Small intestine (tissue), 7 donors: ENCODE data around the gene DCAF10. TPM values are rescaled to one million over a fixed set of nuclear protein-coding genes. Genes with fewer than 3 reads are reported as not detected.
"Not testable (repeated sequence)": the region's sequence is repeated elsewhere in the genome, so short reads cannot be mapped to it uniquely, and the experiment has no call there.

Experiments
- DNase-seq, 2 donors: peaks; one replicate each; pipeline versions ENCODE4 v3.0.0 to v3.0.0-alpha.2; 2013
- FAIRE-seq: peaks from 2 replicates; lab custom pipeline; 2012; peaks lifted over from hg19 to GRCh38; lab: Jason Lieb, UNC
- H3K27ac ChIP-seq, 3 donors: one replicate each; pipeline ENCODE4 v1.5.1; 2013; ENCODE audit warnings: low read length in 2 of 3, mild to moderate bottlenecking in 2 of 3, control low read depth in 1 of 3, inconsistent platforms in 1 of 3, low read depth in 1 of 3, moderate library complexity in 1 of 3
- H3K27me3 ChIP-seq, 3 donors: one replicate each; pipeline ENCODE4 v1.6.1; 2013; ENCODE audit warnings: low read length in 3 of 3, inconsistent platforms in 1 of 3; ENCODE audit not compliant: control insufficient read depth in 3 of 3, insufficient read depth in 3 of 3
- H3K36me3 ChIP-seq, 3 donors: one replicate each; pipeline ENCODE4 v1.6.1; 2013; ENCODE audit warnings: low read length in 3 of 3, inconsistent platforms in 1 of 3, low read depth in 1 of 3, mild to moderate bottlenecking in 1 of 3, moderate library complexity in 1 of 3; ENCODE audit not compliant: control insufficient read depth in 3 of 3, insufficient read depth in 2 of 3
- H3K4me1 ChIP-seq, 3 donors: one replicate each; pipeline ENCODE4 v1.6.1; 2013; ENCODE audit warnings: low read length in 2 of 3, inconsistent platforms in 1 of 3, low read depth in 1 of 3, mild to moderate bottlenecking in 1 of 3, moderate library complexity in 1 of 3; ENCODE audit not compliant: control insufficient read depth in 3 of 3, insufficient read depth in 2 of 3
- H3K4me3 ChIP-seq, 3 donors: one replicate each; pipeline ENCODE4 v1.5.1; 2013; ENCODE audit warnings: low read length in 3 of 3, control low read depth in 1 of 3, inconsistent platforms in 1 of 3, low read depth in 1 of 3, mild to moderate bottlenecking in 1 of 3, moderate library complexity in 1 of 3
- H3K9me3 ChIP-seq, 2 donors: one replicate each; pipeline ENCODE4 v1.6.1; 2013; ENCODE audit warnings: low read depth in 1 of 2, low read length in 1 of 2; ENCODE audit not compliant: control insufficient read depth in 2 of 2, insufficient read depth in 1 of 2
- WGBS, 3 donors: extraction: QIAGEN DNeasy Blood & Tissue Kit; methylation state at CpG; one replicate each; pipeline ENCODE4 v1.1.7; 2013; 5-methylcytosine and 5-hydroxymethylcytosine counted together
- polyA plus RNA-seq, 4 donors: library from polyadenylated mRNA; stranded (reverse) in 3 of 4; unstranded in 1 of 4; fragments of 200-250 nt in 3 of 4; fragments of 120-200 nt in 1 of 4; gene quantifications; one replicate each; pipeline versions ENCODE4 v1.2.1 to v1.2.3, GENCODE V29; 2013
- donor health status: healthy with polysubstance abuse.
- donor health status: control.
- donor health status: control.
- donor health status: Bipolar disorder and iron deficiency.
- donor health status: healthy.

DCAF10 gene
- polyA plus RNA-seq, 4 donors = 5.6 to 21.8 (median 7.5) TPM

DNA sequence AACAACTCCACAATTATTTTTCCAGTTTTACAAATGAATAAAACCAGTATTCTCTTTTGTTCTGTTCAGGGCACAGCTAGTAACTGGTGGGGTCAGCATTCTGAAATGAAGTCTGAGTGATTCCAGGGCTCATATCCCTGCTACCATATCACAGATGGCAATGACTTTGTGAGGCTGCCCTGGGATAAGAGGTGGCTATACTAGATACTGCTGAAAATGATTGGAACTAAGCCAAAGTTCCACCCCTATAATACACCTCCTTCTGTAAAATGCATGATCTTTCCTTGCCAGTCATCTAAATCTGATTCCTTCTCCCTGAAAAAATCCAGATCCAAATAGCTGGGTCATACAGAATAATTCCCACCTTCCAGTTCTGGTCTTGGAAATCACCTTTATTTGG is 88.9 kb downstream of the DCAF10 start:
- Histone ChIP-seq H3K36me3 (peaks cover 4 to 36% (median 16%) of the 10 kb centered on the region in 3 donors), H3K9me3 (no peaks in the 10 kb centered on the region), H3K4me3 (no peak overlapping the region), H3K4me1 (no peaks in the 10 kb centered on the region), H3K27ac (no peak overlapping the region), H3K27me3 (no peaks in the 10 kb centered on the region)
- no peak for FAIRE-seq
- no peak for DNase-seq

DNA sequence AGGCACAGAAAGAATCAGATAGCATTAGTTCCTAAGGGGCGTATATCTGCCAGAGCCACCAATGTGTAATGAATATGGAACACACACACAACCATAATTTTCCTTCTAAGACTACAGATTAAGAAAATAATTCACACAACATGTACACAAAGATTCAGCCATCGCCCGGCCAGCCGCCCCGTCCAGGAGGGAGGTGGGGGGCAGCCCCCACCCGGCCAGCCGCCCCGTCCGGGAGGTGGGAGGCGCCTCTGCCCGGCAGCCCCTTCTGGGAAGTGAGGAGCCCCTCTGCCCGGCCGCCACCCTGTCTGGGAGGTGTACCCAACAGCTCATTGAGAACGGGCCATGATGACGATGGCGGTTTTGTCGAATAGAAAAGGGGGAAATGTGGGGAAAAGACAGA is 90.4 kb downstream of the DCAF10 start:
- not testable (repeated sequence) for FAIRE-seq, H3K4me1 ChIP-seq, H3K27me3 ChIP-seq, H3K4me3 ChIP-seq, H3K27ac ChIP-seq, DNase-seq, H3K9me3 ChIP-seq
- peaks cover 12 to 39% (median 17%) of the 10 kb centered on the region in 3 donors for H3K36me3 ChIP-seq
- WGBS, 3 donors = 95 to 99% (median 97%) methylated on average over 13 to 15 of the region's 17 CpGs

DNA sequence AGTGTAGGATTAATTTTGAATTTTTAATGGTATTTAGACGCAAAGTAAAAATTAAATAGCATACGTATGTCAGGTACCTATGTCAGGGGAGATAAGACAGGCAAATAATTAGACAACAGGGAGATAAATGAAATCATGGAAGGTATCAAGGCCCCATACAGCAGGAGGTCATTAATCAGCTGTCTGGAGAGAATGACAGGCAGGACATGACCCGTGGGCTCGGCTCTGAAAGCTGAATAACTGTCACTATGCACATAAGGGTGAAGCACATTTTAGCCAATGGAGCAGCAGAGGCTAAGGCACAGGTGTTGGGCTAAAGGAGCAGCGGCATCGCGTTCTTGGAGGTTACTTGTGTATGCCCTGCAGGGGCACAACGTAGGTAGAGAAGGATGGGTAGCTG is 91.5 kb downstream of the DCAF10 start:
- WGBS, 3 donors = 85 to 91% (median 88%) methylated on average over 8 of the region's 8 CpGs
- H3K9me3 ChIP-seq = no peaks in the 10 kb centered on the region
- H3K4me1 ChIP-seq = no peaks in the 10 kb centered on the region
- H3K27me3 ChIP-seq = no peaks in the 10 kb centered on the region
- DNase-seq (no peak), FAIRE-seq (no peak)
- H3K4me3 ChIP-seq = no peak overlapping the region
- no peak overlapping the region for H3K27ac ChIP-seq
- peaks cover 12 to 41% (median 17%) of the 10 kb centered on the region in 3 donors for H3K36me3 ChIP-seq

DNA sequence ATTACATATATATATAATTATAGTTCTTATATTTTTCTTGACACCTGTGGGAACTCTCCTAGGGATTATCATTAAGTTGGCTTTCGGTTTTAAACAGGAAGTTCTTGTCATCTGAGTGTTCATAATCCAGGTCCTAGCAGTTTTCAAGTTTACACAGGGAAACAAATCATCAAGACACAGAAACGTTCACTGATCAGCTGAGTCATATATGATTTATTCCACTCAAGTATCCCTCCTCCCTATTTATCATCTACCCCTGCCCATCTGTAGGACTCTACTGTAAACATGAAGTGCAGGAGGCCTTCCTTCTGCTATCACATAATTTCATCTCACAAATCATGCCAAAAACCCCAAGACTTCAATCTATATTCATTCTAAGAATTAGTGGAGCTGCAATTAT is 97.1 kb downstream of the DCAF10 start:
- Histone ChIP-seq H3K4me3 (no peak overlapping the region), H3K27me3 (no peaks in the 10 kb centered on the region), H3K4me1 (peaks cover 0 to 8% (median 0%) of the 10 kb centered on the region in 3 donors), H3K36me3 (peaks cover 11 to 44% (median 14%) of the 10 kb centered on the region in 3 donors), H3K9me3 (no peaks in the 10 kb centered on the region), H3K27ac (no peak overlapping the region)
- 21 to 41% (median 40%) methylated on average over 2 of the region's 2 CpGs for WGBS, 3 donors
- peak in 1 of 2 donors; percentile 12 for DNase-seq
- no peak for FAIRE-seq

DNA sequence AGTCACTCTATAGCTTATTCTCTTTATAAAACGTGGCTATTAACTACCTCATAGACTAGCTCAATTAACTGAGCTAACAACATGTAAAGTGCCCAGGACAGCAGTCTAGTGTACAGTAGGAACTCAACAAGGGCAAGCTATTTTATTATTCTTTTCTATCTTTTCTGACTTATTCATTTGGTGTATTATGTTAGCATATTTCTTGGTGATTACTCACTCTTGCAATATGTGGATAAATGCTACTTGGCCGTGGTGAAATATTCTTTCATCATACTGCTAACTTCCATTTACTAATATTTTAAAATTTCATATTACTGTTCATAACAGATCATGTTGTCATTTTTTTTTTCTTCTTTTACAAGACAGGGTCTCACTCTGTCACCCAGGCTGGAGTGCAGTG is 98.4 kb downstream of the DCAF10 start:
- no peak for FAIRE-seq
- Histone ChIP-seq H3K27me3 (no peaks in the 10 kb centered on the region), H3K36me3 (peaks cover 4 to 38% (median 10%) of the 10 kb centered on the region in 3 donors), H3K27ac (no peak overlapping the region), H3K4me3 (no peak overlapping the region), H3K9me3 (no peaks in the 10 kb centered on the region), H3K4me1 (peaks cover 0 to 13% (median 4%) of the 10 kb centered on the region in 3 donors)
- DNase-seq = no peak
- WGBS, 3 donors = 69 to 87% (median 80%) methylated on average over 2 of the region's 2 CpGs

DNA sequence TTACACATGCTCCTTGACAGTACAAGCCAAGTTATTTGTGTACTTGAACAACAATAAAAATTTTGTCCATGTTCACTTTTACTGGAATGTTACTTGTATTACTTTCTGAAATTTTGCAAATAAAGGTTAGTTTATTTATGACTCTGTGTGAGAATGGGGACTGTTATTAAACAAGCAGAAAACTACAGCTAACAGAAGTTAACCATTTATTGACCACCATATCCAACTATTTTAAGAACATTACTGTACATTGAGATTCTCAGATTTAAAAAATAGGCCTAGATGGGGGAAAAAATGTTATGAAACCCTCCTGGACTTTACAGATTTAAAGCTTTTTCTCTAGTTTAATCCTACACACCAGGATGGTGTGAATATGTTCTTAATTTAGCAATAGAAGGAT is 101.5 kb downstream of the DCAF10 start:
- Histone ChIP-seq H3K9me3 (no peaks in the 10 kb centered on the region), H3K27ac (peak overlapping the region in 1 of 3 donors; percentile 92), H3K36me3 (peaks cover 2 to 19% (median 3%) of the 10 kb centered on the region in 3 donors), H3K4me3 (no peak overlapping the region), H3K27me3 (no peaks in the 10 kb centered on the region), H3K4me1 (peaks cover 0 to 25% (median 8%) of the 10 kb centered on the region in 3 donors)
- FAIRE-seq (no peak), DNase-seq (no peak)

DNA sequence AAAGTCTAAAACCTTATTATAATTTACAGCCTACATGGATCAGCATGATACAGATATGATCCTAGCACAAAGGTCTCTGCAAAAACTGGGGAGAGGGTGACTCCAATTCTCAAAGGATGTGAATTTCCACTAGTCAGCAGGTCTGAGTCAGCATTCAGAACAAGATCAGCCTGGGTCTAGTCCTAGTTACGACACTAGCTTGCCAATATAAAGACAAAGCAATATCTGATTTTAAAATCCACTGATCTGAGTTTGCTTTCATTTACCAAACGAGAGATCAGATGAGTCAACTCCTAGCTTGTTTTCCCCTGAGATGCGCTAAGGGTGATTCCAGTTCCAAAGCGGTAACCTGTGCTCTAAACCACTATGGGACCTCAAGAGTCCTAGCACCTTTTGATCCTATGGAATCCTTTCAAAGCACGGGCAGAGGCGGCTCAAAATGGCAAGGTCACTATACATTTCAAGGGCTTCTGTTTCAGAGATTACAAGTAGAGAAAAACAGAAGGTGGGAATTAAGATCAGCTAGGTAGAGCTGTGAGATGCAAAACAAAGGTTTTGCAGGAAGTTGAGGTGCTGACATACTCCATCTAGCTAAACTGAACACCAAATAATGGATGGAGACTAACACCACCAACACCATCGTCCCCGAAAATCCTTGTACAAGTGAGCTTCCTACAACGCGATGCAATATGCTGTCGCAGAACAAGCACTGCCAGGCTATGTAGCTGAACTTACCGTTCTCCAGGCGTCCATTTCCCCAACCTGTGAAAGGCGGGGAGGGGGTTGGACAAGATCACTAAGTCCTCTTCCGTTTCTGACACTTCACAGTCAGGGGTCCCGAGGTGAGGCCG is 102.4 kb downstream of the DCAF10 start:
- Histone ChIP-seq H3K36me3 (peaks cover 0 to 18% (median 3%) of the 10 kb centered on the region in 3 donors), H3K27me3 (no peaks in the 10 kb centered on the region), H3K9me3 (no peaks in the 10 kb centered on the region), H3K27ac (peak overlapping the region; percentile 80 to 92 (median 81)), H3K4me3 (peak overlapping the region; percentile 54 to 92 (median 77)), H3K4me1 (peaks cover 0 to 25% (median 8%) of the 10 kb centered on the region in 3 donors)
- whole genome bisulfite sequencing, 3 donors = 1 to 5% (median 3%) methylated on average over 17 of the region's 17 CpGs
- DNase-seq = peak; percentile 84 to 91
- FAIRE-seq = no peak

DNA sequence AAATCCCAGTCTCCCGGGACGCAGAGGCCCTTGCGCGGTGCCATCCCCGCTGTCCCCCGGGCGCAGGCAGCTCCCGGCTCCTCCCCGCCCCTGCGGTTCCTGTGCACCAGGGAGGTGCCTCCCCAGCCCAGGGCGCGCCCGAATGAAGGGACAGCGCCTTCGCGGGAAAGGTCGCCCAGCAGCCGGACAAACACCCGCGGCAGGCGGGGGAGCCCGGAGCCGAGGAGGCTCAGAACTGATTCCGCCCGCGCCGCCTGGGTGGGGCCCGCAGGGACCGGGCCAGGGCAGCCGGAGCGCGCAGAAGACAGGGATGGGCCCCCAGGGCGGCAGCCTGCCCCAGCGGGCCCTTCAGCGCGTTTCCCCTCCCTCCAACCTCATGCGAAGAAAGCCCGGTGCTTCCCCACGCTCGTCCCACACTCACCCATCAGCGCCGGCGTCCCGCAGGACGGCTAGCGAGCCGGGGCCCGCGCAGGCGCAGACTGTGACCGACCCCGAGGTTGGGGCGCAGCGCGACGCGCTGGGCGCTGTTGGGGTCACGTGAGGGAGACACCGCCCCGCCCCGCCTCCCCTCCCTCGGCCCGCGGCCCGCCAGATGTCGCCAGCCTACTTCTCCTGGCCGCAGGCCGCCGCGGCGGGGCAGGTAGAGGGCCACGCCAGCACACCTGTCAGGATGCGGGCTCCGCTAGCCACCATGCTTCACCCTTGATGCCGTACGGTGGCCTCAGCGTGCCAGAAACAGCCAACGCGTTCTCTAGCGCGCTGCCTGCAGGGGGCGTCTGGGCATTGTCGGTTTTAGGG is 103.2 kb downstream of the DCAF10 start, which contains the start of gene SLC25A51:
SLC25A51 (minus strand) TSS at position 481 of the 798 bp plus-strand sequence. CDS start 15,577 bp downstream, outside the sequence.
- Histone ChIP-seq H3K27me3 (no peaks in the 10 kb centered on the region), H3K4me3 (peak within 1 kb of the TSS; percentile 54 to 92 (median 77)), H3K9me3 (no peaks in the 10 kb centered on the region), H3K36me3 (peaks cover 0 to 15% (median 3%) of the 10 kb centered on the region in 3 donors), H3K27ac (peak within 1 kb of the TSS; percentile 80 to 92 (median 81)), H3K4me1 (peaks cover 0 to 25% (median 8%) of the 10 kb centered on the region in 3 donors)
- FAIRE-seq (no peak), DNase-seq (peak; percentile 93 to 98)
- 0 to 1% (median 1%) methylated on average over 61 to 84 of the region's 84 CpGs for WGBS, 3 donors
